ENCODE data around the gene INSR. TPM values are rescaled to one million over a fixed set of nuclear protein-coding genes. Genes with fewer than 3 reads are reported as not detected.
A peak's percentile ranks its signal among the peaks of the same experiment; 100 is the strongest.

The INSR gene
- total RNA-seq, 4 donors from 2014 or later, result 125 to 191 (median 167) TPM

GRCh38 chr19:7294558-7295212, 471 bp upstream of the INSR start:
- TF ChIP-seq POLR2A (IDR thresholded peaks at IDR 0.05), result no peak
- TF ChIP-seq CTCF (IDR thresholded peaks at IDR 0.05), result peak in 4 of 6 experiments; percentile 12 to 64 (median 56)
- H3K4me3 ChIP-seq, result peak overlapping the region; percentile 69 to 99 (median 80)
- H3K4me1 ChIP-seq, result peaks cover 0 to 13% (median 3%) of the 10 kb centered on the region in 4 donors
- H3K27me3 ChIP-seq, result no peaks in the 10 kb centered on the region
- no peaks in the 10 kb centered on the region for H3K36me3 ChIP-seq
- peak; percentile 20 to 83 (median 82) for DNase-seq
- H3K9me3 ChIP-seq, result no peaks in the 10 kb centered on the region
- H3K27ac ChIP-seq, result peak overlapping the region; percentile 74 to 94 (median 84)

- TF ChIP-seq POLR2A (IDR thresholded peaks at IDR 0.05) (no peak), CTCF (IDR thresholded peaks at IDR 0.05) (no peak)
- H3K9me3 ChIP-seq, result no peaks in the 10 kb centered on the region
- peak overlapping the region; percentile 69 to 99 (median 80) for H3K4me3 ChIP-seq
- DNase-seq, result peak in 2 of 3 donors; percentile 76 to 87
- no peaks in the 10 kb centered on the region for H3K27me3 ChIP-seq
- H3K36me3 ChIP-seq, result no peaks in the 10 kb centered on the region
- peaks cover 0 to 17% (median 3%) of the 10 kb centered on the region in 4 donors for H3K4me1 ChIP-seq
- H3K27ac ChIP-seq, result peak overlapping the region; percentile 76 to 94 (median 90)
Observed at GRCh38 chr19:7292950-7293761, 1.1 kb downstream of the INSR start.

GRCh38 chr19:7292352-7292949, 1.8 kb downstream of the INSR start:
- Histone ChIP-seq H3K4me1 (peaks cover 0 to 17% (median 3%) of the 10 kb centered on the region in 4 donors), H3K4me3 (peak overlapping the region in 3 of 4 donors; percentile 75 to 99 (median 84)), H3K27me3 (no peaks in the 10 kb centered on the region), H3K9me3 (no peaks in the 10 kb centered on the region), H3K27ac (peak overlapping the region in 2 of 4 donors; percentile 88 to 92), H3K36me3 (no peaks in the 10 kb centered on the region)
- no peak for DNase-seq
- no peak for TF ChIP-seq POLR2A (IDR thresholded peaks at IDR 0.05)
- no peak for TF ChIP-seq CTCF (IDR thresholded peaks at IDR 0.05)

GRCh38 chr19:7288977-7289376, 5.2 kb downstream of the INSR start:
- H3K4me1 ChIP-seq, result peaks cover 0 to 11% (median 0%) of the 10 kb centered on the region in 4 donors
- H3K4me3 ChIP-seq, result no peak overlapping the region
- H3K27ac ChIP-seq, result no peak overlapping the region
- DNase-seq, result no peak
- TF ChIP-seq POLR2A (IDR thresholded peaks at IDR 0.05) (no peak), CTCF (IDR thresholded peaks at IDR 0.05) (no peak)
- H3K36me3 ChIP-seq, result no peaks in the 10 kb centered on the region
- H3K27me3 ChIP-seq, result no peaks in the 10 kb centered on the region
- no peaks in the 10 kb centered on the region for H3K9me3 ChIP-seq

- no peak for DNase-seq
- no peak for TF ChIP-seq CTCF (IDR thresholded peaks at IDR 0.05)
- no peak for TF ChIP-seq POLR2A (IDR thresholded peaks at IDR 0.05)
- Histone ChIP-seq H3K27ac (no peak overlapping the region), H3K4me1 (peaks cover 0 to 11% (median 0%) of the 10 kb centered on the region in 4 donors), H3K27me3 (no peaks in the 10 kb centered on the region), H3K9me3 (no peaks in the 10 kb centered on the region), H3K36me3 (no peaks in the 10 kb centered on the region), H3K4me3 (no peak overlapping the region)
Observed at GRCh38 chr19:7288131-7288530, 6.1 kb downstream of the INSR start.
